Measurements from ENCODE around the gene BORCS8.

DNA sequence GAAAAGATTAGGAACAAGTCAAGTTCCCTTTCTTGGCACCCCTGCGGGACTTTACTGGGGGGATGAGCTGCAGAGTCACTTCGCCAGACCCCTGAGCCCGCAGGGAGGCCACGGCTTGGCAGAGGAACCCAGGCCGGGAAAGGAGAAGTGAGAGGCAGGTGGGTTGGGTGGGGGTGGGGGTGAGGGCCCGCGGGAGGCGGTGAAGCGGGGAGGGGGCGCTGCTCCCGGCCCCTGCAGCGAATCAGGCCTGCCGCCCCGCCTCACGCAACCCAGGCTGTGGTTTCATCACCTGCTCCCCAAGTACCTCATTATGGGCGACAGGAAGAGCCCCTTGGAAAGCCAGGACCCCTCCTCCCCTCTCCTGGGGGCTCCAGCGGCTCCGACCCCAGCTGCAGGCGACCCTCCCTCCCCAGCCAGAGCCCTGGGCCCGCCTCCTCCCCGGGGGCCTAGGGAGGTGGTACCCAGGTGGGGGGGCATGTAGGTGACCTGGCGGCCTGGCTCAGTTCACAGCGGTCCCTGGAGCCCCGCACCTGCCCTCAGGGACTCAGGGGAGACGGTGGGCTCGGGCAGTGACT is 31.4 kb downstream of the BORCS8 start:
- no peak for TF ChIP-seq RARB (CRISPR knock-in tag; IDR thresholded peaks at IDR 0.05)
- TF ChIP-seq, protein P1, sequence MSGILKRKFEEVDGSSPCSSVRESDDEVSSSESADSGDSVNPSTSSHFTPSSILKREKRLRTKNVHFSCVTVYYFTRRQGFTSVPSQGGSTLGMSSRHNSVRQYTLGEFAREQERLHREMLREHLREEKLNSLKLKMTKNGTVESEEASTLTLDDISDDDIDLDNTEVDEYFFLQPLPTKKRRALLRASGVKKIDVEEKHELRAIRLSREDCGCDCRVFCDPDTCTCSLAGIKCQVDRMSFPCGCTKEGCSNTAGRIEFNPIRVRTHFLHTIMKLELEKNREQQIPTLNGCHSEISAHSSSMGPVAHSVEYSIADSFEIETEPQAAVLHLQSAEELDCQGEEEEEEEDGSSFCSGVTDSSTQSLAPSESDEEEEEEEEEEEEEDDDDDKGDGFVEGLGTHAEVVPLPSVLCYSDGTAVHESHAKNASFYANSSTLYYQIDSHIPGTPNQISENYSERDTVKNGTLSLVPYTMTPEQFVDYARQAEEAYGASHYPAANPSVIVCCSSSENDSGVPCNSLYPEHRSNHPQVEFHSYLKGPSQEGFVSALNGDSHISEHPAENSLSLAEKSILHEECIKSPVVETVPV (CRISPR knock-in tag; IDR thresholded peaks at IDR 0.05): no peak
- TF ChIP-seq ZFP3 (CRISPR knock-in tag; IDR thresholded peaks at IDR 0.05): no peak
- TF ChIP-seq SNAI2 (CRISPR knock-in tag; IDR thresholded peaks at IDR 0.05): no peak
- TF ChIP-seq, protein P2, sequence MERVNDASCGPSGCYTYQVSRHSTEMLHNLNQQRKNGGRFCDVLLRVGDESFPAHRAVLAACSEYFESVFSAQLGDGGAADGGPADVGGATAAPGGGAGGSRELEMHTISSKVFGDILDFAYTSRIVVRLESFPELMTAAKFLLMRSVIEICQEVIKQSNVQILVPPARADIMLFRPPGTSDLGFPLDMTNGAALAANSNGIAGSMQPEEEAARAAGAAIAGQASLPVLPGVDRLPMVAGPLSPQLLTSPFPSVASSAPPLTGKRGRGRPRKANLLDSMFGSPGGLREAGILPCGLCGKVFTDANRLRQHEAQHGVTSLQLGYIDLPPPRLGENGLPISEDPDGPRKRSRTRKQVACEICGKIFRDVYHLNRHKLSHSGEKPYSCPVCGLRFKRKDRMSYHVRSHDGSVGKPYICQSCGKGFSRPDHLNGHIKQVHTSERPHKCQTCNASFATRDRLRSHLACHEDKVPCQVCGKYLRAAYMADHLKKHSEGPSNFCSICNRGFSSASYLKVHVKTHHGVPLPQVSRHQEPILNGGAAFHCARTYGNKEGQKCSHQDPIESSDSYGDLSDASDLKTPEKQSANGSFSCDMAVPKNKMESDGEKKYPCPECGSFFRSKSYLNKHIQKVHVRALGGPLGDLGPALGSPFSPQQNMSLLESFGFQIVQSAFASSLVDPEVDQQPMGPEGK (CRISPR knock-in tag; IDR thresholded peaks at IDR 0.05; ENCODE audit: borderline replicate concordance): no peak
- TF ChIP-seq ZFP30 (CRISPR knock-in tag; IDR thresholded peaks at IDR 0.05): no peak
- TF ChIP-seq, protein P3, sequence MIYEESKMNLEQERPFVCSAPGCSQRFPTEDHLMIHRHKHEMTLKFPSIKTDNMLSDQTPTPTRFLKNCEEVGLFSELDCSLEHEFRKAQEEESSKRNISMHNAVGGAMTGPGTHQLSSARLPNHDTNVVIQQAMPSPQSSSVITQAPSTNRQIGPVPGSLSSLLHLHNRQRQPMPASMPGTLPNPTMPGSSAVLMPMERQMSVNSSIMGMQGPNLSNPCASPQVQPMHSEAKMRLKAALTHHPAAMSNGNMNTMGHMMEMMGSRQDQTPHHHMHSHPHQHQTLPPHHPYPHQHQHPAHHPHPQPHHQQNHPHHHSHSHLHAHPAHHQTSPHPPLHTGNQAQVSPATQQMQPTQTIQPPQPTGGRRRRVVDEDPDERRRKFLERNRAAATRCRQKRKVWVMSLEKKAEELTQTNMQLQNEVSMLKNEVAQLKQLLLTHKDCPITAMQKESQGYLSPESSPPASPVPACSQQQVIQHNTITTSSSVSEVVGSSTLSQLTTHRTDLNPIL (CRISPR knock-in tag; IDR thresholded peaks at IDR 0.05; ENCODE audit: low read depth): no peak
- no peak for TF ChIP-seq ARNTL (CRISPR knock-in tag; IDR thresholded peaks at IDR 0.05; ENCODE audit: borderline replicate concordance, low read depth)
- TF ChIP-seq, protein P4, sequence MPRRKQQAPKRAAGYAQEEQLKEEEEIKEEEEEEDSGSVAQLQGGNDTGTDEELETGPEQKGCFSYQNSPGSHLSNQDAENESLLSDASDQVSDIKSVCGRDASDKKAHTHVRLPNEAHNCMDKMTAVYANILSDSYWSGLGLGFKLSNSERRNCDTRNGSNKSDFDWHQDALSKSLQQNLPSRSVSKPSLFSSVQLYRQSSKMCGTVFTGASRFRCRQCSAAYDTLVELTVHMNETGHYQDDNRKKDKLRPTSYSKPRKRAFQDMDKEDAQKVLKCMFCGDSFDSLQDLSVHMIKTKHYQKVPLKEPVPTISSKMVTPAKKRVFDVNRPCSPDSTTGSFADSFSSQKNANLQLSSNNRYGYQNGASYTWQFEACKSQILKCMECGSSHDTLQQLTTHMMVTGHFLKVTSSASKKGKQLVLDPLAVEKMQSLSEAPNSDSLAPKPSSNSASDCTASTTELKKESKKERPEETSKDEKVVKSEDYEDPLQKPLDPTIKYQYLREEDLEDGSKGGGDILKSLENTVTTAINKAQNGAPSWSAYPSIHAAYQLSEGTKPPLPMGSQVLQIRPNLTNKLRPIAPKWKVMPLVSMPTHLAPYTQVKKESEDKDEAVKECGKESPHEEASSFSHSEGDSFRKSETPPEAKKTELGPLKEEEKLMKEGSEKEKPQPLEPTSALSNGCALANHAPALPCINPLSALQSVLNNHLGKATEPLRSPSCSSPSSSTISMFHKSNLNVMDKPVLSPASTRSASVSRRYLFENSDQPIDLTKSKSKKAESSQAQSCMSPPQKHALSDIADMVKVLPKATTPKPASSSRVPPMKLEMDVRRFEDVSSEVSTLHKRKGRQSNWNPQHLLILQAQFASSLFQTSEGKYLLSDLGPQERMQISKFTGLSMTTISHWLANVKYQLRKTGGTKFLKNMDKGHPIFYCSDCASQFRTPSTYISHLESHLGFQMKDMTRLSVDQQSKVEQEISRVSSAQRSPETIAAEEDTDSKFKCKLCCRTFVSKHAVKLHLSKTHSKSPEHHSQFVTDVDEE (CRISPR knock-in tag; IDR thresholded peaks at IDR 0.05): no peak
- no peak for TF ChIP-seq CSDC2 (CRISPR knock-in tag; IDR thresholded peaks at IDR 0.05)
- TF ChIP-seq, protein P5, sequence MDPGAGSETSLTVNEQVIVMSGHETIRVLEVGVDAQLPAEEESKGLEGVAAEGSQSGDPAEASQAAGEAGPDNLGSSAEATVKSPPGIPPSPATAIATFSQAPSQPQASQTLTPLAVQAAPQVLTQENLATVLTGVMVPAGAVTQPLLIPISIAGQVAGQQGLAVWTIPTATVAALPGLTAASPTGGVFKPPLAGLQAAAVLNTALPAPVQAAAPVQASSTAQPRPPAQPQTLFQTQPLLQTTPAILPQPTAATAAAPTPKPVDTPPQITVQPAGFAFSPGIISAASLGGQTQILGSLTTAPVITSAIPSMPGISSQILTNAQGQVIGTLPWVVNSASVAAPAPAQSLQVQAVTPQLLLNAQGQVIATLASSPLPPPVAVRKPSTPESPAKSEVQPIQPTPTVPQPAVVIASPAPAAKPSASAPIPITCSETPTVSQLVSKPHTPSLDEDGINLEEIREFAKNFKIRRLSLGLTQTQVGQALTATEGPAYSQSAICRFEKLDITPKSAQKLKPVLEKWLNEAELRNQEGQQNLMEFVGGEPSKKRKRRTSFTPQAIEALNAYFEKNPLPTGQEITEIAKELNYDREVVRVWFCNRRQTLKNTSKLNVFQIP (CRISPR knock-in tag; IDR thresholded peaks at IDR 0.05; ENCODE audit: borderline replicate concordance, low read depth): no peak
